CD4-positive, alpha-beta T cell treated with Interleukin-10 for 1 hour (primary cell): Measurements from ENCODE around the gene PSMB7.

Experiments
- DNase-seq: peaks from one replicate; pipeline ENCODE4 v3.0.0-alpha.2; 2020

PSMB7 gene

GRCh38 chr9:124355941-124356744 is 59.1 kb downstream of the PSMB7 start:
- no peak for DNase-seq

GRCh38 chr9:124355039-124355940 is 60.0 kb downstream of the PSMB7 start:
- no peak for DNase-seq

DNA sequence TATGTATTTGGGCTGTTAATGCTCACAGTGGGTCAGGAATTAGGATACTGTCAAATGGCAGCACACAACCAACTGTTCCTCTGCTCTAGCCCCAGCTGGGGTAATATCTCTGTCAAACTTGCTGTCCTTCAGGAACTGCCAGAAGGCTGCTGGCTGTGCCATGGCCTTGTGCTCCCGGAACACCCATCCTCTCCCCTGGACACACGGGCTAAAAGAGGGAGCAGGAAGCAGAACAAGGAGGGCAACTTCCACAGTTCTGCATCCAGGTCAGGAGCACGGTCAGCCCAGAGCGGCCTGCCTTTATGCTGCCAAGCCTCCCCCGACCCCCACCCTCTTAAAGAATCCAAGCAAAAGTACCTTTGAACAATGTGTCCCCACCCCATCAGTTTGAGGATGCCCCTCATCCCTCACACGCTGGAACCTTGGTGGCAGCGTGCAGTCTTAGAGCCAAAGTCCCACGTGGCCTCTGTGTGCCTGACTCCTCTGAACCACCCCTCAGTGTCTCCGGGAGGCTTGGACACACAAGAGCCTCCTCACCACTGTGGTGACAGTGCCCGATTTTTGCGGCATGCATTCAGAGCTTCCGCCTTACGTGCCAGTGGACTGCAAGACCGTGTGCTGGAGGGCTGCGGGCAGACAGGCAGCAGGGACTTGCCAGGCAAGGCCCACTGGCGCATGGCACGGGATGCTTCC is 60.8 kb downstream of the PSMB7 start:
- DNase-seq, result no peak

DNA sequence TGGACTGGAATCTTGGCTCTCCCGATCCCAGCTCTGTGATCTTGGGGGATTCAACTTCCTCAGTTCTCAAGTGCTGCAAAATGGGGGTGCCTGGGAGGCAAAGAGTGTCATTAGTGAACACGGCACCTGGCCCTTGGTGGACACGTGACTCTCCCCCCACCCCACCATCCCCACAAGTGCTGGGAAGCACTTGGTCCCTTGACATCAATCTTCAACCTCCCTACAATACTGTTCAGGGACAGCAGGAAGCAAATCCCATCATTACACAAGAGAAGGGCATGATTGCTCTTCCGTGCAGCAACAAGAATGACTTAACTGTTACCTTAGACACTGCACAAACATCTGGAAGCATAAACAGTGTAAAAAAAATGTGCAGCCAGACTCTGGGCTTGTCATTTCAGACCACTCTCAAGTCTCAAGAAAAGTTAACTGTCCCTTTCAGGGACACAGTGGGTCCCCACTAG is 61.4 kb downstream of the PSMB7 start:
- DNase-seq, result no peak

DNA sequence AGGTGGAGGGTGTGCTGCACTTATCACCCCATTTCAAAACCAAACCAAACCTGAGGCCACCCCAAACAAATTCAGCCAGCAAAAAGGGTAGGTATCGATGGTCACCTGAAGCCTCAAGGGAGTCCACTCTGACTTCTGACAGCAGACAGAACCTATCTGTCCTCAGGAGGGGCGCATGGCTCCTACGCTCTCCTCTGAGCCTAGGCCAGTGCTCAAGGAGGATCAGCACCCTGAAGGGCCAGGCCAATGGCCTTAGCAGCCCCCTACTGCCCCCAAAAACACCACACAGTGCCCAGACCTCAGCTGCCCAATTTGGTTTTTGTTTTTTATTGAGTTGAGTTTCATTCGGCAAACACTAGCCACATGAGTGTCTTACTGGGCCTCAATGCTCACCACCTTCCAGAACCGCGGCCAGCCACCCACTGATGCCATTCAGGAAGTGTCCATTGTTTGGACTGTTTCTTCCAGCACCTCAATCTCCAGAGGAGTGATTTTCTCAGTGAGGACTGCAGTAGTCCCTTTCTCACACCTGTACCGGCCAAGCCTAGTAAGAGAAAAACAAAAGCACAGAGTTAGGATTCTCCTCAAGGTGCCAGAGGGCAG is 62.0 kb downstream of the PSMB7 start:
- DNase-seq, result no peak

DNA sequence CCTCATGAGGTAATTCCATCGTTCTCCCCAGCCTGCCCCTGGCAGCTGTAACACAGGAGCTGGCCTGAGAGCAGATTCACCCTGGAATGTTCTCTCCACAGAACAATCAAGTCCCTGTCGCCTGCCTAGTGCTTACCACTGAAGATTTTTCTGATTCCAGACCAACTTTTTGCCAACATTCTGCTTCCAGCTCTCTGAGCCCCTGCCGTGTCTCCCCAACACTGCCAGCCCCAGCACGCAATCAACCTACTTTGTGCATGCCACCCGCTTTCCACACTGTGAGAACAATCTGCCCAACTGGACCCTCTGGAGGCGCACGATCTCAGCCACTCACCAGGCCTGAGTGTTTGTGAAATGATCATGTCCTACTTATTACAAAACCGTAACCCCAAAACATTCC is 62.6 kb downstream of the PSMB7 start:
- no peak for DNase-seq

DNA sequence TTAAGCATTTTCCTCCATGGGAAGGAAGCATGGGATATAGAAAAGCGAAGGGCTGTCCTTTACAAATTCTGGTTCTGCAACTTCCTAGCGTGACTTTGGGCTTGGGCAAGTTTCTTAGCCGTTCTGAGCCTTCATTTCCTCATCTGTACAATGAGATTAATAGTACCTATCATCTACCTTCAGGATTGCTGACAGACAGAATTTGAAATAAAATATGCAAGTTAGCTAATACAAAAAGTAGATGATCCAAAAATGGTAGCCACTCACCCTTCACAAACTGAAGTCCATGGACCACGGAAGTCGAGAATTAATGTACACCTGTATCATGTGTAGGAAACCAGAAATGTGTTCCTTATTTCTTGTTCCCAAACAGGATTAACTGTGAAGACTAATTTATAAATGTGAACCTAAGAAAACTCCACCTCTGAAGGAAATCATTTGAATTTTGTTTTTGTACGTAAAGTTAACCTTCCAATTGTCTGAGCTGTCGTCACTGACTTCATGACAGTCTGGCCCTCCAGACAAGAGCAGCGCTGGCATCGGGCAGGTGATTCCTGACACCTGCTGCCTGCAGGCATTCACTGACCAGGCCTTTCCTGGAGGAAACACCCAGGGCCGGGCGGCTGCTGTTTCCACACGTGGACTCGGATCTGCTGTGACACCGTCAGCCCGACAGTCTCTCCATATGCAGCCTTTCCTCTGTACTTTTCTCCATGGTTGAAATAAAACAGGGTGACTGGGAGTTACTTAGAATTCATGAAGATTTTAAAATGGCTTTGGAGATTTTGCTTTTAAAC is 63.4 kb downstream of the PSMB7 start:
- DNase-seq, result no peak

- no peak for DNase-seq
Measured at GRCh38 chr9:124350494-124351263, 64.6 kb downstream of the PSMB7 start.

GRCh38 chr9:124349675-124350493 is 65.4 kb downstream of the PSMB7 start:
- DNase-seq, result no peak

GRCh38 chr9:124349267-124349666 is 66.0 kb downstream of the PSMB7 start:
- DNase-seq, result no peak

- DNase-seq, result no peak
Measured at GRCh38 chr9:124348831-124349230, 66.4 kb downstream of the PSMB7 start.

GRCh38 chr9:124348363-124348762 is 66.9 kb downstream of the PSMB7 start:
- no peak for DNase-seq

- no peak for DNase-seq
Measured at GRCh38 chr9:124347968-124348358, 67.3 kb downstream of the PSMB7 start.

DNA sequence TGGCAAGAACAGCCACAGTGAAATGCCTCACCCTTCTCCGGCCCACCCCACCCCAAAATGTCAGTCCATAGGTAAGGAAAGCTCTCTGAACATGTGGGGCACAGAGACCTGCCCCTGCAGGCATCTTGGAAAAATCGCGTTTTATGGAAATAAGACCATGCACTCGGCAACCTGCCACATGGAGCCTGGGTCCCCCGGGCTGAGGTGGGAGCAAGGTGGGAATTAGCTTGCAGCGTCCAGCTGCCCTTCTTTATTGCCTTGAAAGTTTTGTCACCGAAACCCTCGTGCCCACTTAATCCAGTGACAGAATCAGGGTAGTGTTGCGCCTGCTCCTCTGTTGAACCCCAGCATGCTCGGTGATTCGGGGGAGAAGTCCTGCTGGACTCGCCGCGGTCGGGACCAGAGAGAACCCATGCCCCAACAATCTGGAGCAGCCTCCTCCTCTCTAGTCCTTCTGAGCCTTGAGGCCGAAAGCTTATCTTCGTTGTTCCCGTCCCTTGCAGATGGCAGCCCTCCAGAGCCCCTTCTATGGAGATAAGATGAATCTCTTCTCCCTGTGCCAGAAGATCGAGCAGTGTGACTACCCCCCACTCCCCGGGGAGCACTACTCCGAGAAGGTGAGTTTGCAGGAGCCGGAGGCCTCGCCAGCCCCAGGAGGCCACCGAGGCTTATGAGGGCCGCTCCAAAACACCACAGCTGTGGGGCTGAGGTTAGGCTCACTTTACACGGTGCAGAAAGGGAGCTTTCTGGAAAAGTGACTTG is 67.9 kb downstream of the PSMB7 start:
- no peak for DNase-seq

DNA sequence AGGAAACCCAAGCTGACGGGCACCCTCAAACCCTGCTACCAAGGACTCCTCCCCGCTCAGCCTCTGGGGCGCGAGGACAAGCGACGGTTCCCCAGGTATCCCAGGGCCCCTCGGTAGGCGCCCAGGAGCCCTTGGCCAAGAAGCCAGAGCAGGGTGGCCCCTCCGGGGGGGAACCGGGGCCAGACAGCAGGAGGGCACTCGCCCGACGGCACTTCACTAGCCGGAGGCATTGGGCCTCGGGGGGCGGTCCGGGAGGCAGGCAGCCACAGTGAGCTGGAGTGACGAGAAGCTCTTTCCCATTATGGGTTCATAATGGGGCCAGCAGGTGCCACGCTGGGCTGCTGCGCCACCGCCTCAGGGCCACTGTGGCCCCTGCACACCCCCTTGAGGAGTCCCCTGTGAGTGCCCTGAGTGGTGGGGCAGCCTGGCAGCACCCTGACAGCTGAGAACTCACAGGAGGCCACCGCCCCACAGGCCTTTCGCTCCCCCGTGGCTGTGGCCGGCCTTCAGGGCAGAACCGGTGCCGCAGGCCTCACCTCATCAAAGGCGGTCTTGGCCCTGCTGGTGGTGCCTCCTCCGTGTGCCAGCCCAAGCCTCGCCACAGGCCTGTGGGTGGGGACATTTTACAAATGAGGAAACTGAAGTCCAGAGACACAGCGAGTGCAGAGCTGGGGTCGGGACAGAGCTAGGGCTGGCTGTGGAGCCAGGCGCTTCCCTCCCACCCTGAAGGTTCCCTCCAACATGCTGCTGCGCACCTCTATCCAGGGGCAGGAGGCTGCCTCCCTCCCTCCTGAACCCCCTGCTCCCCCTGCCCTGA is 68.7 kb downstream of the PSMB7 start:
- no peak for DNase-seq

GRCh38 chr9:124345751-124346281 is 69.4 kb downstream of the PSMB7 start:
- DNase-seq, result no peak

DNA sequence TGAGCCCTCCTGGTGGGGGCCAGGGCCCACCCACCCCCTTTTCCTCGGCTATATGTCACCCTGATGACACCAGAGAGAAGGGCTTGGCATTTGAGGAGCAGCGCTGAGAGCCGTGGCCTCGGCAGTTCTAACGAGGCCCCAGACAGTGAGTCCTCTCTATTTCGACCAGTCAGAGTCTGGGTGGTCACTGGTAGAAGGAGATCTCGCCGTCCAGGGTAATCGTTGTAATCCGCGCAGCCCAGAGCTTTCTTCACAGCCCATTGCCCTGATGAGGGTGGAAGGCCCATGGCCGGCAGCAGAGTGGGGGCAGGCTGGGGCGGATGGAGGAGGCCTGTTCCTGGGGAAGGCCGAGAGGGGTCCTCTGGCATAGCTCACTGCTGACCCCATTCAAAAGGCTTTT is 70.2 kb downstream of the PSMB7 start:
- DNase-seq, result no peak
